Smooth muscle cell of the brain vasculature (primary cell): ENCODE measurements around the gene RPE.

Experiments used
- DNase-seq: peaks from one replicate; pipeline ENCODE4 v3.0.0-alpha.2; 2012; ENCODE audit warnings: low read depth, low spot score

RPE gene

DNA sequence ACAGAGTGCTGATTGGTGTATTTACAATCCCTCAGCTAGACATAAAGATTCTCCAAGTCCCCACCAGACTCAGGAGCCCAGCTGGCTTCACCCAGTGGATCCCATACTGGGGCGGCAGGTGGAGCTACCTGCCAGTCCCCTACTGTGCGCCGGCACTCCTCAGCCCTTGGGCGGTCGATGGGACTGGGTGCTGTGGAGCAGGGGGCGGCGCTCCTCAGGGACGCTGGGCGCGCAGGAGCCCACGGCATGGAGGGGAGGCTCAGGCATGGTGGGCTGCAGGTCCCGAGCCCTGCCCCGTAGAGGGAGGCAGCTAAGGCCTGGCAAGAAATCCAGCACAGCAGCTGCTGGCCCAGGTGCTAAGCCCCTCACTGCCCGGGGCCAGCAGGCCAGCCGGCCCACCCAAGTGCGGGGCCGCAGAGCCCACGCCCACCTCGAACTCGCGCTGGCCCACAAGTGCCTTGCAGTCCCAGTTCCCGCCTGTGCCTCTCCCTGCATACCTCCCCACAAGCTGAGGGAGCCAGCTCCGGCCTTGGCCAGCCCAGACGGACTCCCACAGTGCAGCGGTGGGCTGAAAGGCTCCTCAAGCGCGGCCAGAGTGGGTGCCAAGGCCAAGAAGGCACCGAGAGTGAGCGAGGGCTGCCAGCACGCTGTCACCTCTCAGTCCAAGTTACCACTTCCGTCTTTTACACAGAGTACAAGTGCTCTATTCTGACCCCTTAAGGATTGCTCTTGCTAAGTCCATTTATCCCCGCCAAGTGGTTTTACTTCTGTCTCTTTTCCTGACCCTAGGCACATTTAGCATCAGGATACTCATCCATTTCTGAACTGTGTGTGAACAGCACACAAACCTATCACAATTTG is 1.7 kb upstream of the RPE start:
- no peak for DNase-seq

DNA sequence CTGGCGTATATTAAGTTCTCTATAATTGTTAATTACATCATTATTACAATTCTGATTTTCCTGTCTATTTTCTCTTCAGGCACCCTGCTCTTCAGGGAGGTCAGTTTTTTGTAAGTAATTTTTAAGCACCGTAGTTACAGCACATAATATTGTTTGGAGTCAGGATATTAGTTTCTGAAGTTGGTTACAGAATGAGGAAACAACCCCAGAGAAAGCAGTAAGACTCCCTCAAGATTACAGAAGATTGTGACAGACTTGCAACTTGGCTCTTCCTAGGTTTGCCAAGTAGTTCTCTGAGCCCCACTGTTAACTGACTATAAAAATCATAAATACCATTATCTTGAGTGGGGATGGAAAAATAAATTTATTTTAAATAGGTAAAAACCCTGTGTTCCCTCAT is 921 bp downstream of the RPE start:
- no peak for DNase-seq

DNA sequence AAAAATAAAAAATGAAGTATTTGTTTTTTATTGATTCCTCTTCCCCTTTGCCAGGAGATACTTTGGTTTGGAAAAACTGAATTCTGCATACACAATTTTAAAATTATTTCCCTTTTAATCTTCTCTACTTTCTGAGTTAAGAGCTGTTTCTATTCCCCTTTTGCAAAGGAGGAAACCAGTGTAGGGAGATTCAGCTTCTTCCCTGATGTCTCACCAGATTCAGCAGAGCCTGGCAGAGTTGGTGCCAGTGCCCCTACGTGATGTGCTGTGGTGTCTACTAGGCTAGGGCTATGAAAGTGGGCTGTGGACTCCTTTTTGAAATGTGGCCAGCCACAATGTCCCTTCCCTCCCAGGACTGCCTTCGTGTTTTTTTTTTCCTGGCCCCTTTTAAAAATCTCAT is 2.4 kb downstream of the RPE start:
- DNase-seq: no peak

DNA sequence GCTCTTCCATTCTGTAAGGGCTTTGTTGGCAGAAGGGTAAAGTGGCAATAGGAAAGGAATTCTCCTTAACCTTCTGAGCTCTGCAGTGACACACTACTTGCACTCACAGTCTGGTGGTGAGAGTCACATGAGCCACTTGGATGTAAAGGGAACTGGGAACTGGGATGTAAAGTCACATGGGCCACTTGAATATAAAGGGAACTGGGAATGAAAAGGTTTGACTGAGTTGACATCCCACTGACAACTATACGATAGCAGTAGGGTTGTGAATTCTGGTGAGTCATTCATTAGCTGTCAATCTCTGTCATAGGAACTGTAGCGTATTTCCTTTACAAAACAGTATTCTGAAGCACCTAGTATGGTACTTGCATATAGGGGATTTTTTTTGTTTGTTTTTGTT is 5.5 kb downstream of the RPE start:
- DNase-seq: no peak

DNA sequence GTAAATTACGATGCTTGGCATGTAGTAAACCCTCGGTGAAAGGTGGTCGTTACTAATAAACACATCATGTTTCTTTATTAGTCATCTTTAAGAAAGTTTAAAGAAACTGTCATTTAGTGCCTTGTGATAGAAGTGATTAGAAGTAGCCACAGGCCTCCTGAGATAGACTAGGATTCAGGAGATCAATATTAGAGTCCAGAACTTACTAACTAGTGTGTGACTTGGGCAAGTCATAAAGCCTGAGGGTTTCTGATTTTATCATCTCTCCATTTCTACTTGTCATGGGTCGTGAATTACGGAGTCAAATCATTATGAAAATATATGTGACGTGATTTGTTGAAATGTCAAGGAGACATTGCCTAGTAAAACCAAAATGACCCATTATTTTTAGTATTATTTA is 6.7 kb downstream of the RPE start:
- no peak for DNase-seq

DNA sequence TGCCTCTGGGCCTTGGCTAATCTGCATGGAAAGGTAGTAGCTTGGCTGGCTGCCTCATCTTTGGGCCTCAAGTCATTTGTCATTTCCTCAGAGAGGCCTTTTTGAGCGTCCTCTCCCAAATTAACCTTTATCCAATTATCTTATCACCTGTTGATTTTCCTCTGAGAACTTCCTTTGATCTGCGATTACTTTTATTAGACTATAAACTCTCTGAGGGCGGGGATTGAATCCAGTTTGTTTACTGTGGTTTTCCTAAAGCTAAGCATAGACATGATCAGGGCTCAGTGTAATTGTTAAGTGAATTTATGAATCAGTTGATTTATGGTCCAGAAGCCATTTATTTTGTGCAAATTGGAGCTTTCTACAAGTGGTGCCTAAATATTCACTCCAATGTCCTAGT is 7.5 kb downstream of the RPE start:
- no peak for DNase-seq

DNA sequence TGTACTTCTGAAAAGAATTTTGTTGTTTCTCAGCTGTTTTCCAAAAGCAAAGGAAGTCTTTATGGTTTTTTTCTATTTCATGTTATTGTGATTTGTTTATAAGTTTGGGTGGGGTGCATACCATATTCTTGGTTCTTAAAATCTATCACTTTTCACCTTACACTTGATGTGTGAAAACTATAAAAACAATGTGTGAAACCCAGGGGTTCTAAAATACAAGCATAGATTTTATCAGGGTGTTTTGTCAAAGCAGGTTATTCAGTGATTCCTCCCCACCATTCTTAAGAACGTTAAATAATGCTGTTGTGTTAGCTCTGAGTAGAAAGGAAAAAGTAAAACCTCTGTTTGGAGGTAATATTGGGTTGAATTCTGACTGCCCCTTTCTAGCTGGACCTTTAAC is 17.7 kb downstream of the RPE start:
- DNase-seq: no peak

DNA sequence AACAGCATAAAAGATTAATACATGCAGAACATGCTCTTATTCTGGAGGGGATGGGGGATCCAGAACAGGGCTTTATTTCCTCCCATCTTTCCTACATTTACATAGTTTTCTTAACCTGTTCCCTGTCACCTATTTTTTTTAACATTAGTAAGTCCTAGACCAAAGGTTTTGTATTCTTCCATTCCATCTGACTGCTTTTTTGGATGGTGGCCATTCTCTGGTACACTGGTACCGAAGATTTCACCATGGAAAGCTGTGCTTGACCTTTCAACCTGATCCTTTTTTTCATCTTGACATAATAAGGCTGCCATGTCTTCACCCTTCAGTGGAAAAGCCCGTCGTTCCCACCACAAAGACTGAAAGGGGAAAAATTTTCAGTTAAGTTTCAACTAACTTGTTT is 20.4 kb downstream of the RPE start:
- no peak for DNase-seq

DNA sequence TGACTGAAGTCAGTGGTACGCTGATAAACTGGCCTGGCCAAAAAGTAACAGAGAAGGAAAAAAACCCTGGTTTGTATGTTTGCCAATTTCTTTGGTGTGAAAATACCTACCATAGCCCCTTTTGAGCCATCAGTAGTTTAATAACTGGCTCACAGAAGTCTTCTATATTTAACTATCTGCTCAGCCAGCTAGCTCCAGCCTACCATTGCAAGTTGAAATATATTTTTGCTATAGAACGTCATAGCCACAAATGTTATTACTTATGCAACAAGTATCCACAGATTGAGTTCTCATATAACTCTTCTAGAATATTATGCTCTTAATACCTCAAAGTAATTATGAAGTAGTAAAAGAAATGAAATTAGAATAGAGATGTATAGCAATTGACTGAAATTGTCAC is 25.2 kb downstream of the RPE start:
- DNase-seq: no peak

DNA sequence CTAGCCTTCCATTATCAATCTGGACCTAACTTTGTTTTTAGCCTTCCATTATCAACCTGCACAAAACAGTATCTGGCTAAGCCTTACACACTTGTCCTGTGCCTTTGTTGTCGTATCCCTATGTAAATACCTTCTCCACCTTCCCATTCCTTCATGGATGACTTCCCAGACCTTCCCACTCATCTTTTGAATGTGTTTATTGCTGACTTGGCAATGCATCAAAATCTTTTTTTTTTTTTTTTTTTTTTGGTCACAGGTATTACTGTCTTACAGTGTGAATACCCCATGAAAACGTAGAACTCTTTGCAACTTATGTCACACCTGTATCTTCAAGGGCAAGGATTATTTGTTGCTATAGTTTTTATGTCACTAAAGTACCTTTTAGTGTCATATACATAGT is 25.7 kb downstream of the RPE start:
- no peak for DNase-seq

DNA sequence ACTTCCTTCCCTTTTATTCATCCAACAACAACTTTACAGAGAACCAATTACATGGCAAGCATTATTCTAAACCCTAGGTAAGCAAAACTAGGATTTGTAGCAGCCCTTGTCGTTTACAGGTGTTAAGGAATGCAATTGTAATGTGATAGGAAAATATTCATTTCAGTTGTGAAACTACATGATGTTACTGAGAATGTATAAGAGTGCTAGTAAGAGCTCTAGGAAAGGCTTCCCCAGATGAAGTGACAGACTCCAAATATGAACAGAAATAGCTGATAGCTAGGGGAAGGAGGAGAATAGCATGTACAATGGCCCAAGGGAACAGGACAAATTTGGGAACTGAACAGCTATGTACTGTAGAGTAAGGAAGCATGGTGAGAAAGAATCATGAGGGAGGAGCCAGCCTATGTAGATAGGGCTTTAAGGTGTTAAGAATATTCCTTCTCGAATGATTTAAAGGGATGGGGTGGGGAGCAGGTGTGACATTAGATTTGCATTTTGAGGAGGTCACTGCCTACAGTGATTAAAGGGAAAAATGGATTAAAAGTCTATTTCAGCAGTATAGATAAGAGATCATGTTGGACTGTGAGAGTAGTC is 31.7 kb downstream of the RPE start:
- DNase-seq: no peak

DNA sequence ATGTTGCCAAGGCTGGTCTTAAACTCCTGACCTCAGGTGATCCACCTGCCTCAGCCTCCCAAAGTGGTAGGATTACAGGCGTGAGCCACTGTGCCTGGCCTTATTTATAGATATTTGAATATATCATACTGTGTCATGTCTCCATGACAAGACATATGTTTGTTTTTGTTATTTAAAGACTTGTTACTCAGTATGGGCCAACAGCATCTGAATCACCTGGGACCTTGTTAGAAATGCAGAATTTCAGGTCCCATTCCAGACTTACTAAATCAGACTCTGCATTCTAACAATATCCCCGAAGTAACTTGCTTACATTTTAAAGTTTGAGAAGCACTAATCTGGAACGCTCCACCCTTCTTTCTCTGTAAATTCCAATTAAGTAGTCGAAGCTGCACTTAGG is 33.2 kb downstream of the RPE start:
- no peak for DNase-seq

DNA sequence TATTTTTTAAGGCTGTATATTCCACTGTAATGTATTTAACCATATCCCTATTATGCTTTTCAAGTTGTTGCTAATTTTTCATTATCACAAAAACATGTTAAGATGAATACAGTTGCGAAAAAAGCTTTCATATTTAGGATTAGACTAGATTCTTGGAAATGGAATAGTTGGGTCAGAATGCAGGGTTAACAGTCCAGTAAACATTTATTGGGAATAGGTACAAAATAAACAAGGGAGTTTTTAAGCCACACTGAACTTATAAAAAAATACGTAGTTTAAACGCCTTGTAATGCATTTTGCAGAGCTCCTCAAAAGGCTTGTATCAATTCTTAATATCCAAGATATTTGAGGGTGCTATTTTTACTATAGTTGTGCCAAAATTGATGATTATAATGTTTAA is 35.6 kb downstream of the RPE start:
- DNase-seq: no peak

DNA sequence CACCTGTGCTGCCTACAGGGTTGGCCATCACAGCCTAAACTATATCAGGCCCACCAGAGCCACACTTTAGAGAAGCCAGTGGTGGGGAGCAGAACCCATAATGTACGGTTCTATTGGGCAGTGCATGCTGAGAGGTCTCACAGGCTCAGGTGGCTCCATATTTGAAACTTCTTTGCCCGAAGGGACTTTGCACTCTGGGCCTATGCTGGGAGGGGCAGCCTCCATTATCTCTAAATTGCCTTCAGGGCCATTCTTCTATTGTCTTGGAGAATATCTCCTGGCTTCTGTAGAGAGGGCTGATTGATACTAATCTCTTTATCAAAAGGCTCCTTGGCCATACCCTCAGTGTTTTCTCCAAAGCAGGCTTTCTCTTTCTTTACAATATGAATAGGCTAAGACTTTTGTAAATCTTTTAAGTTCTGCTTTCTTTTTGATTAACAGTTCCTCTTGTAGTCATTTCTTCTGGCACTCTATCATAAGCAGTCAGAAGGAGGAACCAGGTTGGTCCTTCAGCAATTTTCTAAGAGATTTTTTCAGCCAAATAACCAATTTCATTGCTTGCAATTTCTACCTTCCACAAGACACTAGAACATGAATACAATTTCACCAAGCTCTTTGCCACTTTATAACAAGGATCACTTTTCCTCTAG is 44.5 kb downstream of the RPE start:
- DNase-seq: no peak

DNA sequence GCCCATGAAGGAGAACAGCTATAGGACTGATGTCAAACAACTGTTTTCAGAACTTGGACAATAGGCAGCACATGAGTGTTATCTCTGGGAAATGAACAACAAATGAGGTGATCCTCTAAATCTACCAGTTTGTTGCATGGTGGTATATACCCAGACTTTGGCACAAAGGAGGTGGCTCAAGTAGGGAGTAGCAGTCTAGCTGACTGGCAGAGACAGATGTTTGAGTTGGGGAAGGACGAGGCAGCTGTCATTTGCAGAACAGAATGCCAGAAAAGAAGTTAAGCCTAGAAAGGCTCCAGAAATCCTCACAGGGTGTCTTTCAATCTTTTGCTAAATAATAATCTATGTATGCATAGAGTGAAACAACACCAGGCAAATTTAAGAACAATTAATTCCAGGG is 47.4 kb downstream of the RPE start:
- no peak for DNase-seq

DNA sequence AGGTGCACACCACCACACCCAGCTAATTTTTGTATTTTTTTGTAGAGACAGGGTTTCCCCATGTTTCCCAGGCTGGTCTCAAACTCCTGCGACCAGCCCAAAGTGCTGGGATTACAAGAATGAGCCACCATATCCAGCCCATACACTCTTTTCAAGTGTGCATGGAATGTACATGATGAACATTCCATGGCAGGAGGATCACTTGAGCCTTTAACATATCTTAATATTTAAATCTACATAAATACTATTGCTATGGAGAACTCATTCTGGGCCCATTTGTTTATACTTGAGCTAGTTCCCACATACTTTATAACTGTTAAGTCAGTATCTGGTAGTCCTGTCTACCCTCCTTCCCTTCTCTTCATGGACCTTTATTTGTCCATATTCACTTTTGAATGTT is 48.4 kb downstream of the RPE start:
- no peak for DNase-seq

DNA sequence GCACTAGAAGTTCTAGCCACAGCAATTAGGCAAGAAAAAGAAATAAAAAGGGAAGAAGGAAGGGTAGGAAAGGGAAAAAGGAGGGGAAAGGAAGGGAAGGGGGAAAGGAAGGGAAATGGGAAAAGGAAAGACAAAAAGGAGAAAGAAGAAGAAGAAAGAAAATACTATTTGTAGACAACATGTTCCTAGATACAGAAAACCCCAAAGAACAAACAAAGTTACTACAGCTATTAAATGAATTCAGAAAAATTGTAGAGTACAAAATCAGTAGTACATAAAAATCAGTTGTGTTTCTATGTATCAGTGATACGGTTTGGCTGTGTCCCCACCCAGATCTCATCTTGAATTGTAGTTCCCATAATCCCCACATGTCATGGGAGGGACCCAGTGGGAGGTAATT is 52.3 kb downstream of the RPE start:
- no peak for DNase-seq

DNA sequence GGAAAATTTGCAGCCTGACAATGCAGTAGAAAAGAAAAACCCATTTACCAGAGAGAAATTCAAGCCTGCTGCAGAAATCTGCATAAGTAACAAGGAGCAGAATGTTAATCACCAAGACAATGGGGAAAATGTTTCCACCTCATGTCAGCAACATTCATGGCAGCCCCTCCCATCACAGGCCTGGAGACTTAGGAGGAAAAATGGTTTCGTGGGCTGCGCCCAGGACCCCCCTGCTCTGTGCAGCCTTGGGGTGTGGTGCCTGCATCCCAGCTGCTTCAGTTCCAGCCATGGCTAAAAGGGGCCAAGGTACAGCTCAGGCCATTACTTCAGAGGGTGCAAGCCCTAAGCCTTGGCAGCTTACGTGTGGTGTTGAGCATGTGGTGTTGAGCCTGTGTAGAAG is 53.4 kb downstream of the RPE start:
- no peak for DNase-seq

DNA sequence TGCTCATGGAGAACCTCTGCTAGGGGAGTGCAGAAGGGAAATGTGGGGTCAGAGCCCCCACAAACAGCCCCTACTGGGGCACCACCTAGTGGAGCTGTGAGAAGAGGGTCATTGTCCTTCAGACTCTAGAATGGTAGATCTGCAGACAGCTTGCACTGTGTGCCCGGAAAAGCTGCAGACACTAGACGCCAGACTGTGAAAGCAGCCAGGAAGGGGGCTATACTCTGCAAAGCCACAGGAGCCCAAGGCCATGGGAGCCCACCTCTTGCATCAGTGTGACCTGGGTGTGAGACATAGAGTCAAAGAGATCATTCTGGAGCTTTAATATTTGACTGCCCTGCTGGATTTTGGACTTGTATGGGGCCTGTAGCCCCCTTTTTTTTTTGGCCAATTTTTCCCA is 60.9 kb downstream of the RPE start:
- no peak for DNase-seq
